Thyroid gland (tissue), 4 donors: ENCODE results near the gene FAM72B. TPM values are rescaled to one million over a fixed set of nuclear protein-coding genes. Genes with fewer than 3 reads are reported as not detected.

Source experiments
- total RNA-seq, 4 donors: library from RNA; depleted of rRNA; stranded (reverse); fragments of >200 nt; gene quantifications; one replicate each; pipeline ENCODE4 v1.2.3, GENCODE V29; 2016

The FAM72B gene
- total RNA-seq, 4 donors from 2014 or later = 0.42 to 0.54 TPM; not detected in 2

Other genes with a start within 250 kb of the FAM72B start
- 10 to 100 TPM in 2 of 4 donors, 1 to 10 TPM in 2; 7.8 to 22.7 (median 11.6) TPM for gene SRGAP2C, start 635 bp upstream of the FAM72B start, total RNA-seq